Transverse colon (tissue), 4 donors: ENCODE measurements around the gene TMEM163.

Experiments used
- POLR2AphosphoS5 ChIP-seq, 3 donors: sonication (generic); formaldehyde crosslinking; IDR thresholded peaks; one replicate each; pipeline ENCODE4 v1.6.1; 2016; ENCODE audit warnings: antibody characterized with exemption in 3 of 3
- TF ChIP-seq, protein P1 (sequence below), 5 experiments: fragments of 200-600 bp in 3 of 5; fragments of 450-650 bp in 2 of 5; sonication (generic) in 3 of 5; IDR thresholded peaks; 1 replicate in 2 of 5; 2 replicates in 3 of 5; pipeline ENCODE4 v1.5.1; 2016 to 2017; ENCODE audit warnings: antibody characterized with exemption in 5 of 5, inconsistent platforms in 3 of 5, mild to moderate bottlenecking in 2 of 5, moderate library complexity in 1 of 5

DNA sequence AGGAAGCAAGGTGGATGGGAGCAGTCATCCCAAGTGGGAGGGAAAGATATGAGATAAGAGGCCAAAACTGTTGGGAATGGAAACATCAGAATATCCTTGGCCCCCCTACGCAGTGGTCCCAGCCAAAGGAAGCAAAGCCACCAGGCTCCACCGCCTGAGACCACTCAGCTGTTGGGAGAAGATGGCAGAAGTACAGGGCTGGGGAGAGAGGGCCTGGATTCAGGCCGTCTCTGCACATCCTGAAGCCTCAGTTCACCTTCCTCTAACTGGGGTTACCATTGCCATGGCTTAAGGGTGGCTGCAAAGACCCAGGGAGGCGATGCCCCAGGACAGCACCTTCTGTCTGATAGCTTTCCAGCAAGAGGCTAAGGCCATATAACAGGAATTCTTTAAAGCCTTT lies 271.1 kb downstream of the TMEM163 start:
- no peak for TF ChIP-seq POLR2AphosphoS5 (IDR thresholded peaks at IDR 0.05)
- TF ChIP-seq, protein P1, sequence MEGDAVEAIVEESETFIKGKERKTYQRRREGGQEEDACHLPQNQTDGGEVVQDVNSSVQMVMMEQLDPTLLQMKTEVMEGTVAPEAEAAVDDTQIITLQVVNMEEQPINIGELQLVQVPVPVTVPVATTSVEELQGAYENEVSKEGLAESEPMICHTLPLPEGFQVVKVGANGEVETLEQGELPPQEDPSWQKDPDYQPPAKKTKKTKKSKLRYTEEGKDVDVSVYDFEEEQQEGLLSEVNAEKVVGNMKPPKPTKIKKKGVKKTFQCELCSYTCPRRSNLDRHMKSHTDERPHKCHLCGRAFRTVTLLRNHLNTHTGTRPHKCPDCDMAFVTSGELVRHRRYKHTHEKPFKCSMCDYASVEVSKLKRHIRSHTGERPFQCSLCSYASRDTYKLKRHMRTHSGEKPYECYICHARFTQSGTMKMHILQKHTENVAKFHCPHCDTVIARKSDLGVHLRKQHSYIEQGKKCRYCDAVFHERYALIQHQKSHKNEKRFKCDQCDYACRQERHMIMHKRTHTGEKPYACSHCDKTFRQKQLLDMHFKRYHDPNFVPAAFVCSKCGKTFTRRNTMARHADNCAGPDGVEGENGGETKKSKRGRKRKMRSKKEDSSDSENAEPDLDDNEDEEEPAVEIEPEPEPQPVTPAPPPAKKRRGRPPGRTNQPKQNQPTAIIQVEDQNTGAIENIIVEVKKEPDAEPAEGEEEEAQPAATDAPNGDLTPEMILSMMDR (IDR thresholded peaks at IDR 0.05), result no peak
